Stimulated activated CD8-positive, alpha-beta memory T cell treated with anti-CD3 and anti-CD28 coated beads, Interleukin-12 subunit alpha, Interleukin-12 subunit beta, amount 100 ng/mL, for 24 hours (primary cell): ENCODE results near the gene JPT1.

Source experiments
- DNase-seq: peaks from one replicate; pipeline ENCODE4 v3.0.0-alpha.2; 2020; ENCODE audit errors: extremely low read depth

Gene JPT1

GRCh38 chr17:75105126-75106080, 48.9 kb downstream of the JPT1 start:
- no peak for DNase-seq

GRCh38 chr17:75103601-75104554, 50.4 kb downstream of the JPT1 start:
- no peak for DNase-seq

GRCh38 chr17:75102385-75102821, 51.9 kb downstream of the JPT1 start:
- DNase-seq, result no peak

- DNase-seq, result no peak
These were observed 54.3 kb downstream of the JPT1 start for GRCh38 chr17:75099881-75100595.

GRCh38 chr17:75098861-75099260, 55.5 kb downstream of the JPT1 start:
- no peak for DNase-seq

- DNase-seq, result no peak
These were observed 56.4 kb downstream of the JPT1 start for GRCh38 chr17:75097865-75098264.

- no peak for DNase-seq
These were observed 58.2 kb downstream of the JPT1 start for GRCh38 chr17:75096082-75096625.

GRCh38 chr17:75094871-75095399, 59.4 kb downstream of the JPT1 start:
- DNase-seq, result no peak

GRCh38 chr17:75093548-75094158, 60.7 kb downstream of the JPT1 start:
- DNase-seq, result no peak

- no peak for DNase-seq
These were observed 62.4 kb downstream of the JPT1 start for GRCh38 chr17:75091855-75092327.

- no peak for DNase-seq
These were observed 63.1 kb downstream of the JPT1 start for GRCh38 chr17:75090871-75091854.

GRCh38 chr17:75088465-75089417, 65.6 kb downstream of the JPT1 start:
- DNase-seq, result no peak

- no peak for DNase-seq
These were observed 66.5 kb downstream of the JPT1 start, which contains the start of gene SLC16A5 for GRCh38 chr17:75087558-75088453. TSS of gene SLC16A5 (plus strand) at chr17:75087954. CDS start at chr17:75093637, 5,683 bp downstream.

- DNase-seq, result no peak
These were observed 67.1 kb downstream of the JPT1 start for GRCh38 chr17:75087182-75087557.

- DNase-seq, result no peak
These were observed 67.7 kb downstream of the JPT1 start for GRCh38 chr17:75086496-75087181.
